Epithelial cell of proximal tubule (primary cell): Measurements from ENCODE around the gene SLC9A8. TPM values are rescaled to one million over a fixed set of nuclear protein-coding genes. Genes with fewer than 3 reads are reported as not detected.

ENCODE experiments used
- DNase-seq: peaks from one replicate; pipeline ENCODE4 v3.0.0-alpha.2; 2011; ENCODE audit warnings: low read depth
- H3K4me3 ChIP-seq: 2 replicates; pipeline ENCODE4 v1.5.1; 2011; ENCODE audit warnings: low read depth, mild to moderate bottlenecking, low read length
- total RNA-seq: library from RNA; depleted of rRNA; stranded (reverse); fragments of >200 nt; gene quantifications from 2 replicates; pipeline ENCODE4 v1.2.3, GENCODE V29; 2015
- TF ChIP-seq, protein P1 (sequence below): conservative IDR thresholded peaks from 2 replicates; pipeline ENCODE4 v1.5.1; 2012; ENCODE audit warnings: low read depth, mild to moderate bottlenecking, low read length

SLC9A8 gene, protein sequence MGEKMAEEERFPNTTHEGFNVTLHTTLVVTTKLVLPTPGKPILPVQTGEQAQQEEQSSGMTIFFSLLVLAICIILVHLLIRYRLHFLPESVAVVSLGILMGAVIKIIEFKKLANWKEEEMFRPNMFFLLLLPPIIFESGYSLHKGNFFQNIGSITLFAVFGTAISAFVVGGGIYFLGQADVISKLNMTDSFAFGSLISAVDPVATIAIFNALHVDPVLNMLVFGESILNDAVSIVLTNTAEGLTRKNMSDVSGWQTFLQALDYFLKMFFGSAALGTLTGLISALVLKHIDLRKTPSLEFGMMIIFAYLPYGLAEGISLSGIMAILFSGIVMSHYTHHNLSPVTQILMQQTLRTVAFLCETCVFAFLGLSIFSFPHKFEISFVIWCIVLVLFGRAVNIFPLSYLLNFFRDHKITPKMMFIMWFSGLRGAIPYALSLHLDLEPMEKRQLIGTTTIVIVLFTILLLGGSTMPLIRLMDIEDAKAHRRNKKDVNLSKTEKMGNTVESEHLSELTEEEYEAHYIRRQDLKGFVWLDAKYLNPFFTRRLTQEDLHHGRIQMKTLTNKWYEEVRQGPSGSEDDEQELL
- 4.2 and 5.6 TPM in 2 replicates for total RNA-seq

DNA sequence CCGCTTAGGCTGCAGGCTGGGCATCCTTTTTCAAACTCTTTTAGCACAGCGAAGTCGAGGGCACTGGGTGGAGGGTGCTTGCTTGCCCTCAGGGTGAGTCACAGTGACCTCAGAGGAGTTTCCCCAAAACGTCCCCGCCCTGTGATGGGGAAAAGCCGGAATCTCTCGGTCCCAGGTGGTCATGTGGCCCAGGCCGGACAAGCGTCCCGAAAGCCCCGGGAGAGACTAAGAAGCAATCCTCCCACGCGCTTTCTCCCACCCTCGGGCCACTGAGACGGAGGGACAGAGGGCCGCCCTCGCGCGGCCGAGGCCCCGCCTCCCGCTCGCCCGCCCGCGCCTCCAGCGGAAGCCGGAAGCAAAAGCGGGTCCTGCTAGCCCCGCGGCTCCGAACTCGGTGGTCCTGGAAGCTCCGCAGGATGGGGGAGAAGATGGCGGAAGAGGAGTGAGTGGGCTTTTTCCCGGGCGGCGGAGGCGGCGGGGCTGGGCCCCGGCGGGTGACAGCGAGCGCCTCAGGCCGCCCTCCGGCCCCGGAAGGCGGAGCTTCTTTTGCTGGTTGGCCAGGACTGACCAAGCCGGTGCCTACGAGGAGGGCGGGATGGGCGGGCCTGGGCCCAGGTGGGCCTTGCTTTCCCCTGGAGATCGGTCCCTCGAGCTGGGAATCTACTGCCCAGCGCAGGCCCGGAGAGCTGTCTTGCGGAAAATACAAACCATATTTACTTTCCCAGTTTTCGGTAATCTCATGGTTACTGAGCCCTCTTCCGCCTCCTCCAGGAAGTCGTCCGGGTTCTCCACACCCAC, at the start of gene SLC9A8:
Gene SLC9A8 (plus strand): TSS at position 322 of the 798 bp plus-strand sequence. CDS start 95 bp downstream, at position 417.
- peak within 1 kb of the TSS; percentile 75 for H3K4me3 ChIP-seq
- DNase-seq: peak; percentile 63
- TF ChIP-seq, protein P1, sequence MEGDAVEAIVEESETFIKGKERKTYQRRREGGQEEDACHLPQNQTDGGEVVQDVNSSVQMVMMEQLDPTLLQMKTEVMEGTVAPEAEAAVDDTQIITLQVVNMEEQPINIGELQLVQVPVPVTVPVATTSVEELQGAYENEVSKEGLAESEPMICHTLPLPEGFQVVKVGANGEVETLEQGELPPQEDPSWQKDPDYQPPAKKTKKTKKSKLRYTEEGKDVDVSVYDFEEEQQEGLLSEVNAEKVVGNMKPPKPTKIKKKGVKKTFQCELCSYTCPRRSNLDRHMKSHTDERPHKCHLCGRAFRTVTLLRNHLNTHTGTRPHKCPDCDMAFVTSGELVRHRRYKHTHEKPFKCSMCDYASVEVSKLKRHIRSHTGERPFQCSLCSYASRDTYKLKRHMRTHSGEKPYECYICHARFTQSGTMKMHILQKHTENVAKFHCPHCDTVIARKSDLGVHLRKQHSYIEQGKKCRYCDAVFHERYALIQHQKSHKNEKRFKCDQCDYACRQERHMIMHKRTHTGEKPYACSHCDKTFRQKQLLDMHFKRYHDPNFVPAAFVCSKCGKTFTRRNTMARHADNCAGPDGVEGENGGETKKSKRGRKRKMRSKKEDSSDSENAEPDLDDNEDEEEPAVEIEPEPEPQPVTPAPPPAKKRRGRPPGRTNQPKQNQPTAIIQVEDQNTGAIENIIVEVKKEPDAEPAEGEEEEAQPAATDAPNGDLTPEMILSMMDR: peak; percentile 18

DNA sequence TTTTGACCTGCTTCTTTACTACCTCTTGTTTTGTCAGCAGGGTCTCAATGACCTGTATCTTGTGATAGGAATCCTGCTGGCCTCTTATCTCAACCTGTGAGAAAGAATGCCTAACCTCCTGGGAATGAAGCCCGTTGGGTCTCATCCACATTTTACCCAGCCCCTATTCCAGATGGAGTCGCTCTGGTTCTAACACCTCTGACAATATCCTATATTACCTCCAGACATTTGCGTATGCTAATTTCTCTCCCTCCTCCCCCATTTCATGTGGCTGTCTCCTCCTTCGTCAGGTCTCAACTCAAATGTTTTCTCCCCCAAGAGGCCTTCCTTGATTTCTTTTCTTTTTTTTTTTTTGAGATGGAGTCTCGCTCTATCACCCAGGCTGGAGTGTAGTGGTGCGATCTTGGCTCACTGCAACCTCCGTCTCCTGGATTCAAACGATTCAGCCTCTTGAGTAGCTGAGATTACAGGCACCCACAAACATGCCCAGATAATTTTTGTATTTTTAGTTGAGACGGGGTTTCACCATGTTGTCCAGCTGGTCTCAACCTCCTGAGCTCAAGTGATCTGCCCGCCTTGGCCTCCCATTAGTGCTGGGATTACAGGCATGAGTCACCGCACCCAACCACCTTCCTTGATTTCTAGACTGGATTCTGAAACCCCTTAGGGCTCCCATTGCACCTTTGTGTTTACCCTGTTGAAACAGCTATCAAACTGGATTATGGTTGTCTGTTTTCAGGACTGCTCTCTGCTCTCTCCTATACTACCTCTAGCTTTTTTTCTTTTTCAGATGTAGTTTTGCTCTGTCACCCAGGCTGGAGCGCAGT, 49.5 kb upstream of the SLC9A8 start:
- TF ChIP-seq, protein P1: no peak
- DNase-seq: no peak
- H3K4me3 ChIP-seq: no peak overlapping the region

DNA sequence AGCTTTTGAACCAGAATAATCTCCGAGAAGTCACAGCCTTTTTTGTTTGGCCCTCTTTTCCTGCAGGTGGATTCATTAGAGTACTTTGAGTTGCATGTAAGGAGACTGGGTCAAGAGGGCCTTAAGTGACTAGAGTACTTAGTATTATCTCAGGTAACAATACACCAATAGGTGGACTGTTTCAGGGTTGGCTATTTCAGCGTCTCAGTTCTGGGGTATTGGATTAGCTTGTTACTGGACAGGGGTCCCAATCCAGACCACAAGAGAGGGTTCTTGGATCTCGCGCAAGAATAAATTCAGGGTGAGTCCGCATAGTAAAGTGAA, 47.3 kb upstream of the SLC9A8 start:
- TF ChIP-seq, protein P1: no peak
- no peak overlapping the region for H3K4me3 ChIP-seq

DNA sequence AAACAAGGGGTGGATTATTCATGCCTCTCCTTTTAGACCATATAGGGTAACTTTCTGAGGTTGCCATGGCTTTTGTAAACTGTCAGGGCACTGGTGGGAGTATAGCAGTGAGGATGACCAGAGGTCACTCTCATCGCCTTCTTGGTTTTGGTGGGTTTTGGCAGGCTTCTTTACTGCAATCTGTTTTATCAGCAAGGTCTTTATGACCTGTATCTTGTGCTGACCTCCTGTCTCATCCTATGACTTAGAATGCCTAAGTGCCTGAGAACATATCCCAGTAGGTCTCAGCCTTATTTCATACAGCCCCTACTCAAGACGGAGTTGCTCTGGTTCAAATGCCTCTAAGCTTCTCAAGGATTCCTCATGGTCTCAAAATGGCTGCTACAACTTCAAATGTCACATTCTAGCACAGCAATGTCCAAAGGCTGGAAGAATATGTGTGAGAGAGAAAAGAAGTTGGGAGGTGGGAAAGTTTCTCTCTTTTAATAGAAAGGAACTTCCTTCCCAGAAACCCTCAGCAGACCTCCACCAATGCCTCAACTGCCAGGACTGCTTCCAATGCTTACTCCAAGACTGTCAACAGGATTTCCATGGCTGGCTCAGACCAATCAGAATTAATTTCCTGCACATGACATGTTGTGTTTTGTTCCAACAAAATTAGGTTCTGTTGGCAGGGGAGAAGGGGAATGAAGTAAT, 46.6 kb upstream of the SLC9A8 start:
- TF ChIP-seq, protein P1: no peak
- no peak overlapping the region for H3K4me3 ChIP-seq
- no peak for DNase-seq

More for the DNA sequence above, 47.3 kb upstream of the SLC9A8 start:
- DNase-seq: no peak

DNA sequence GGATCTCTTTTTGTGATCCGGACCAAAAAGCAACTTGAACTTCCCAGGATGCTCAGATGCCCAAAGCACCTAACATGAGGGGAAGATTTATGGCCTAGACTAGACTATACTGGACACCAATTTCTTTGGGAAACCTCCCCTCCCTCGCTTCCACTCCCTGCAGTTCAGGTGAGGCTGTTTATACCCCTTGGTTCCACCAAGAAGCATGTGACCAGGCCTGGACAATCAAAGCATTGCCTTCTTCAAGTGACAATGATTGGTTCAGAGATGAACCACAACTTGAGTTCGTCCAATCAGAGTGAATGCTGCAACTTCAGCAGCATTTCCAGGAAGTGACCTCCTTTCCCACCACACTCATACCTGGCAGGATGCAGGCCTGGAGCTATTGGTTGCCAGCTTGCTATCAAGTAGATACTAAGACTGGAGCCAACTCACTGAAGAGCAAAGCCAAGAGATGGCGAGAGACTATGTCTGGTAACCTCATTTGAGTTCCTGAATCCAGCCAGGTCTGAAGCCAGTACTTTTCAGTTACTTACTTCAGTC, 45.6 kb upstream of the SLC9A8 start:
- TF ChIP-seq, protein P1: no peak
- no peak overlapping the region for H3K4me3 ChIP-seq
- no peak for DNase-seq
